ENCODE results near the gene CREBRF. TPM values are rescaled to one million over a fixed set of nuclear protein-coding genes. Genes with fewer than 3 reads are reported as not detected.

CREBRF gene, protein sequence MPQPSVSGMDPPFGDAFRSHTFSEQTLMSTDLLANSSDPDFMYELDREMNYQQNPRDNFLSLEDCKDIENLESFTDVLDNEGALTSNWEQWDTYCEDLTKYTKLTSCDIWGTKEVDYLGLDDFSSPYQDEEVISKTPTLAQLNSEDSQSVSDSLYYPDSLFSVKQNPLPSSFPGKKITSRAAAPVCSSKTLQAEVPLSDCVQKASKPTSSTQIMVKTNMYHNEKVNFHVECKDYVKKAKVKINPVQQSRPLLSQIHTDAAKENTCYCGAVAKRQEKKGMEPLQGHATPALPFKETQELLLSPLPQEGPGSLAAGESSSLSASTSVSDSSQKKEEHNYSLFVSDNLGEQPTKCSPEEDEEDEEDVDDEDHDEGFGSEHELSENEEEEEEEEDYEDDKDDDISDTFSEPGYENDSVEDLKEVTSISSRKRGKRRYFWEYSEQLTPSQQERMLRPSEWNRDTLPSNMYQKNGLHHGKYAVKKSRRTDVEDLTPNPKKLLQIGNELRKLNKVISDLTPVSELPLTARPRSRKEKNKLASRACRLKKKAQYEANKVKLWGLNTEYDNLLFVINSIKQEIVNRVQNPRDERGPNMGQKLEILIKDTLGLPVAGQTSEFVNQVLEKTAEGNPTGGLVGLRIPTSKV
- 22.5 and 25.4 TPM in 2 replicates for total RNA-seq

GRCh38 chr5:173055983-173056782, at the start of gene CREBRF:
Gene CREBRF, plus strand, starts transcription at chr5:173056352. Its CDS starts 24,424 bp downstream, at chr5:173080776.

DNA sequence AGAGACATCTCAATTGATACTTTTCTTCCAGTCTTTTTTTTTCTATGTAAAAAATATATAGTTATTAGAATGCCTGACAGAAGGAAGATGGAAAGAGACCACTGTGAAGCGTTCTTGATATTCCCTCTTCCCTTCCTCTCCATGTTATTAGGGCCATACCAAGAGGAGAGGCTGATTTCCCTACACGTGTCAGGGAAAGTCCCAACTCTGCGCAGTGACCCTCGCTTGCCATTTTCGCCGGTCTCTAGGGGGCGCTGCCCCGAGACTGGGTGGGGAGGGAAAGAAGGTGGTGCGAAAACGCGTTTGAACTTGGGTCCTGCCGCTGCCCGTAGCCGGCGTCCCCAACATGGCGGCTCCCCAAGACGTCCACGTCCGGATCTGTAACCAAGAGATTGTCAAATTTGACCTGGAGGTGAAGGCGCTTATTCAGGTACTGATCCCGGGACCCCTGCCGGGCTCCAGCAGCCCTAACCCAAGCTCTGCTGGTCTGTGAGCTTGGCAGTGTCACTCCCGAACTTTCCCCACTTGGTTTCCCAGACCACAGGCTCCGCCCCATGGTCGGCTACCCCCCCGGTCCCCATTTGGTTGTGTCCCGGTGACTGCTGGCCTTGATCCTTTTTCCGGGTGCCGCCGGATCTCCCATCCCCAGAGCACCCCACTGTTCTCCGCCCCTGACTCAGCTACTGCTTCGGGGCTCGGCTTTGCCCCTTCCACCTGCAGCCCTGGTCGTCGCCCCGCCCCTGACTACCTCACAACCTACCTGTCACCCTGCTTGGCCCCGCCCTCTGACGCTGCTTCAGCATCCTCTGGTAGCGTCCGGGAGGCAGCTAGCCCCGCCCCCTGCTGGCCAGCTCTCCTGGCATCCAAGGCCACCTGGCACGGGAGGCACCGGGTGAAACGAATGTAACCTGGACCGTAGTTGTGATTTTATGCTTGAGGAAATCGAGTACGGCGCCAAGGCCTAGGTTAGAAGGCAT, 88.3 kb downstream of the CREBRF start, which contains the start of gene BNIP1:
BNIP1 (plus strand) TSS at position 332 of the 977 bp plus-strand sequence; CDS start at position 347, 15 bp downstream.

Other genes with a start within 250 kb of the CREBRF start
- gene ERGIC1, start 222.1 kb upstream of the CREBRF start, total RNA-seq = 105 and 146 TPM in 2 replicates
- gene RPL26L1, start 96.9 kb upstream of the CREBRF start, total RNA-seq = 63.8 and 64.9 TPM in 2 replicates
- gene ATP6V0E1, start 72.6 kb upstream of the CREBRF start, total RNA-seq = 458 and 515 TPM in 2 replicates
- gene BNIP1, start 88.2 kb downstream of the CREBRF start, total RNA-seq = 22.0 and 25.9 TPM in 2 replicates
- not detected in 2 replicates for gene NKX2-5, start 178.9 kb downstream of the CREBRF start, total RNA-seq

All from smooth muscle cell of bladder (primary cell).